NK-92 (cell line): ENCODE results near the gene AZGP1.
"Not testable (repeated sequence)": the region's sequence is repeated elsewhere in the genome, so short reads cannot be mapped to it uniquely, and the experiment has no call there.

Source experiments
- DNase-seq: peaks from one replicate; lab custom pipeline; 2025; ENCODE audit not compliant: unreplicated experiment; lab: John Stamatoyannopoulos, UW

AZGP1 gene

DNA sequence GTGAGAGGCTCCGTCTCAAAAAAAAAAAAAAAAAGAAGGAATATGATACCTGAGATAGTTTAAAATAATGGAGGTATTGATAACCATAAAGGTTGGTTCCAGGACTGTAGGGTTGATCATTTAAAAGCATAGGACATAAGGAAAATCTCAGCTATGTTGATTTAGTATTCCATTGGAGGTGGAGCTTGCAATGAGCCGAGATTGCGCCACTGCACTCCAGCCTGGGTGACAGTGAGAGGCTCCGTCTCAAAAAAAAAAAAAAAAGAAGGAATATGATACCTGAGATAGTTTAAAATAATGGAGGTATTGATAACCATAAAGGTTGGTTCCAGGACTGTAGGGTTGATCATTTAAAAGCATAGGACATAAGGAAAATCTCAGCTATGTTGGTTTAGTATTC is 23.2 kb downstream of the AZGP1 start:
- DNase-seq = not testable (repeated sequence)

GRCh38 chr7:99950819-99951218 is 25.0 kb downstream of the AZGP1 start:
- not testable (repeated sequence) for DNase-seq

GRCh38 chr7:99949645-99950228 is 26.1 kb downstream of the AZGP1 start:
- no peak for DNase-seq

DNA sequence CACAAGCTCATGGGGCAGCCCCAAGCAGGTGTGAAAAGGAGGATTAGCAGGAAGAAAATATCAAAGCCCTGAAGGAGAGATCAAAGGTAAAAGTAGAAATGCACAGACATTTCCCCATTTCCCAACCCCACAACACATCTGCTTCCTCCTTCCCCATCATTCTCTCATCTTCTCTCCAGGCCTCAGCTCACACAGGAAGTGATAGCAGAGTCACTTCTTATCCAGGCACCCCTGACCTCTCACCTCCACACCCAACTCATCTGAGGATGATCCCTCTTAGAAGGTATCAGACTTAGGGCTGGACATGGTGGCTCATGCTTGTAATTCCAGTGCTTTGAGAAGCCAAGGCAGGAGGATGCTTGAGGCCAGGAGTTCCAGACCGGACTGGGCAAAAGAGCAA is 28.2 kb downstream of the AZGP1 start:
- no peak for DNase-seq

GRCh38 chr7:99944497-99945070 is 31.2 kb downstream of the AZGP1 start:
- DNase-seq = no peak

DNA sequence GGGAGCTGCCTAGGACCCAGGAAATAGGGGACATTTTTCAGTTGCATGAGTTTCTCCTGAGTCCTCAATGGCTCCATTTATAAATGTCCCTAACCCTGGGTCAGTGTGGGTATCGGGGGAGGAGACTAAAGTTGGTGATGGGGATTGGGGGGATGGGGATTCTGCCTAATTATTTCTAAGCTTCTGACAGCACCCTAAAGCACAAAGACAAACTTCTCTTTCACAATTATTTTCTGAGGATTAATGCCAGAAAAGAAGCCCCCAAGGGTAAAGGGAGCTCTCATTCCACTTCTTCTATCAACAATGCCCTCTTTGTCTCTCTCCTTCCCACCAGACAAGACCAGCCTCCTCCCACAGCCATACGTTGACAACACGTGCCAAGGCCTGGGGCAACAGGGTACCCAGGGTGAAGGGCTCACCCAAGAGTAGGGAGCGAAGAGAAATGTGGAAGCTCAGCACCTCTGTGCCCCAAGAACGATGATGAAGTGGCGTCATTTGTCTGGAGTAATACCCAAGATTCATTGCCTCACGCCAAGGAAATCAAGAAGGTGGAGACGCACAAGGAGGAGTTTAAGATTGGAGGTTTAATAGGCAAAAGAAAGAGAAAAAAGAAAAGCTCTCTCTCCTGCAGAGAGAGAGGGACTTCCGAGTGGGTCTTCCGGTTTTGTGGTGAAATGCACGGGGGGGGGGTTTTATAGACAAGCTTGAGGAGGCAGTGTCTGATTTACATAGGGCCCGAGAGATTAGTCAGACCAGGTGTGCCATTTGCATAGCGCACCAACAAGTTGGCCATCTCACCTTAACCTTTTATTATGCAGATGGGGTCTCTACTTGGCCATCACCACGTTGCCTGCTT is 32.0 kb downstream of the AZGP1 start:
- no peak for DNase-seq

DNA sequence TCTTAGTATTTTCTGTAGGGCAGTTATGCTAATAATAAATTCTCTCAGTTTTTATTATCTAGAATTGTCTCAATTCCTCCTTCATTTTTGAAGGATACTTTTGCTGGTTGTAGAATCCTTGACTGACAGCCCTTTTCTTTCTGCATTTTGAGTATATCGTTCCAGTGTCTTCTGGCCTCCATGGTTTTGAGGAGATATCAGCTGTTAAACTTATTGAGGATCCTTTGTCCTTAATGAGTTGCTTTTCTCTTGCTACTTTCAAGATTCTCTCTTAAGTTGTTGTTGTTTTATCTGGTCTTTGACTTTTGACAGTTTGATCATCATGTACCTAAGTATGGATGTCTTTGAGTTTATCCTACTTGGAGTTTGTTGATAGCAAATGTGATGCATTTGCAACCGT is 37.5 kb downstream of the AZGP1 start:
- DNase-seq = no peak

DNA sequence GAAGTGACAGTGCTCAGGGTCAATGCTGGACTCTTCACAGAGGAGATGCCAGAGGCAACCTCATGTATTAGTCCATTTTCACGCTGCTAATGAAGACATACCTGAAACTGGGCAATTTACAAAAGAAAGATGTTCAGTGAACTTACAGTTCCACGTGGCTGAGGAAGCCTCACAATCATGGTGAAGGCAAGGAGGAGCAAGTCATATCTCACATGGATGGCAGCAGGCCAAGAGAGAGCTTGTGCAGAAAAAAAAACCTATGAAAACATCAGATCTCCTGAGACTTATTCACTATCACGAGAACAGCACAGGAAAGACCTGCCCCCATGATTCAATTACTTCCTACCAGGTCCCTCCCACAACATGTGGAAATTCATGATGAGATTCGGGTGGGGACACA is 40.8 kb downstream of the AZGP1 start:
- DNase-seq = not testable (repeated sequence)

- DNase-seq = no peak
These were observed 45.5 kb downstream of the AZGP1 start for GRCh38 chr7:99930376-99930775.

GRCh38 chr7:99929730-99930053 is 46.1 kb downstream of the AZGP1 start:
- no peak for DNase-seq

DNA sequence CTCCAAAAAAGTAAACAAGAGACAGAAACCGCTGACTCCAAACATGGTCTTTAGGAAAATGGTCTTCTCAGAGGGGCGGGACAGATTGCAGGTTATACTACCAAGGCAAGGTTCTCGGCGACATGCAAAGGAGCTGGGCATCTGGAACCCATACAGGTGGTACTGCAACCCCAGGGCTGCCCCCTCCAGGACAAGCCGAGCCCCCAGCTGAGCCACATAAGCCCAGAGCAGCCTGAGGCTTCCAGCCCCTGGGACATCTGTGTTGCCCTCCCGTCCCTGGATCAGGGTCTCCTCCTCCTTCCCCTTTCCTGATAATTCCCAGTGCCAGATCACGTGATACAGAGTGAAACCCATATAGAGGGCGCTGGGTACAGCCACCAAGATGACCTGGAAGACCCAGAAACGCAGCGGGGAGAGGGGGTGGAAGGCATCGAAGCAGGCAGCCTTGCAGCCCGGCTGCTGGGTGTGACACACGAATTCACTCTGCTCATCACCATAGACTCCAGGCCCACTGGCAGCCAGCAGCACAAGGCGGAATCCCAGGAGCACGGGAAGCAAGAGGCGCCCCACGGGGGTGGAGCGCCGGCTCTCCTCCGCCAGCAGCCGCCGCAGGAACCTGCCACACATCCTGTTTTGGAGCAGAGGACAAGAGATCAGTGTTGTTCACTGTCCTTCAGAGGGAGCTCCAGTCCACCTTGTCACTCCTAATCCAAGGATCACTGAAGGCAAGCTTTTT is 46.7 kb downstream of the AZGP1 start, which contains the start of gene GJC3:
Gene GJC3 (minus strand): TSS at position 627 of the 736 bp plus-strand sequence. CDS start 0 bp downstream, at position 627.
- no peak for DNase-seq

GRCh38 chr7:99928188-99928587 is 47.6 kb downstream of the AZGP1 start:
- no peak for DNase-seq

- DNase-seq = no peak
These were observed 48.3 kb downstream of the AZGP1 start for GRCh38 chr7:99927536-99927935.

DNA sequence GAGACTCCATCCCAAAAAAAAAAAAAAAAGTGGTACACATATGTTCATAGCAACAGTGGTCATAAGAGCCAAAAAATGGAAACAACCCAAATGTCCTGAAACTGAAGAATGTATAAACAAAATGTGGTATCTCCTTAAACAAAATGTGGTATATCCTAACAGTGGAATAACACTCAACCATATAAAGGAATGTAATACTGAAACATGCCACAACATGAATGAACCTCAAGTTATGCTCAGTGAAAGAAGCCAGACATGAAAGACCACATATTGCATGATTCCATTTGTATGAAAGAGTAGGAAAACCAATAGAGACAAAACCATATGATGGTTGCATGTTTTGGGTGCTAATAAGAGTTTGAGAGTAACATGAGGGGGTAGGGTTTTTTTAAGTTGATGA is 49.5 kb downstream of the AZGP1 start:
- no peak for DNase-seq

DNA sequence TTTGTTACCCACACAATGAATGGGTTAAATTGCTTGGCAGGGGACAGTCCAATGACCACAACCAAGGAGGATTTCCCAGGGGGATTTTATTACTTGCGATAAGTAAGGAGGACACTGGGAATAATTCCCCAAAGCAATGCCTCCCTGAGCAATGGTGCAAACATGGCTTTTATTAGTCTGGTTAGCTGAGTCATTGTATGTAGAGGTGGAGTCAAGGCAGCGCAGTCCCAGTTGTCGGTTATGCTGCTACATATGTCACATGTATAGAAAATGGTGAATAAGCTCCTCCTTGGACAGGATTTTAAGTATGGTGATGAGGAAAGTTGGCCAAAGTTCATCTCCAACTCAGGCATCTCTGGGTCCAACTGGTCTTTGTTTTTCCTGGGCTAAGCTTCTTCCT is 52.6 kb downstream of the AZGP1 start:
- no peak for DNase-seq

DNA sequence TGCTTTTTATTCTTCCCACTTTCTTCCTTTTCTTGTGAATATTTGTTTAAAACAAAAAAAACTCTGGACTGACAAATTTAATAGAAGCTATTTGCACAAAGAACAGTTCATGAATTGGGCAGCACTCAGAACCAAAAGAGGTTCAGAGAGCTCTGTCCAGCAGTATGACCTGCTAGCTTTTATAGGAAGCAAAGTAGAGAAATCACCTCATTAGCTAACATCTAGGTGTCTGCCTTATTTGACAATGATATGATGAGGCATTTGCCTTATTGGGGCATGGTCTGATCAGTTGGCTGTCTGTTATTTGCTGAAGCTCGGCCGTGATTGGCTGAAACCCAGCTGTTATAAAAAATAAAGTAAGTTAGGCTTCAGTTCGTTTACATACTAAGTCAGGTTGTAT is 55.7 kb downstream of the AZGP1 start:
- no peak for DNase-seq

- no peak for DNase-seq
These were observed 56.1 kb downstream of the AZGP1 start for GRCh38 chr7:99919814-99920112.

DNA sequence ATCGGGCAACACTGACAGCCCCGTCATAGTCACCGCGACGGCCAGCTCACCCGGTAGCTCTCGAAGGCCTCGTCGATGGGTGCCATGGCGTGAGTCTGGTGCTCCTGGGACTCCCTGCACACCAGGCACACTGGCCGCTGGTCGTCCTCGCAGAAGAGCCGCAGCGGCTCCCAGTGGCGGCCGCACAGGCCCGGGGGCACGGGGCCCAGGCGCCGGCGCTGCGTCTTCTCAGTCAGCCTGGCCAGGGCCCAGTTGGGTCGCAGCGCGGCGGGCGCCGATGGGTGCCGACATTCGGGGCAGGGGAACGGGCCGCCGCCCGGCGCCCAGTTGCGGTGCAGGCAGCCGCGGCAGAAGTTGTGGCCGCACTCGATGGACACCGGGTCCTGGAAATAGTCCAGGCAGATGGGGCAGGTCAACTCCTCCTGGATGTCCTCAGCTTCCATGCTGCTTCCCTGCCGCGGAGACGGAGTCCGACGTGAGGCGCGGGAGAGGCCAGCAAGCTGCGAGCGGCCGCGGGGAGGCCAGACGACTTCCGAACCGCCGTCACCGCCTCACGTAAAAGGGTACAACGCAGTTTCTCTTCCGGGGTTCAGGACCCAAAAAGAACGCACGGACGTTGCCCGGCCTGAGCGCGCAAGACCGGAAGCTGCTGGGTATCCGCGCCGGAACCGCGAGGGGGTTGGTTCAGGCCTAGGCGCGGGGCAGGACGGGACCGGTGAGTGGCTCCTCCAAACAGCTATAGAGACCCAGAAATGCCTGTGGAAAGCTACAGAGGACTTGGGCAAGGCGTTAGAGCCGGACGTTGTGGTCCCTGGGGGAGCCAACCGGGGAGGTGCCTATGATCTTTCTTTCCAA is 56.6 kb downstream of the AZGP1 start, which contains the start of gene TRIM4:
Gene TRIM4 (minus strand): TSS at position 572 of the 855 bp plus-strand sequence. CDS start 129 bp downstream, at position 443.
- no peak for DNase-seq
